TTC549 (cell line): ENCODE data around the gene TMC5.
"Not testable (repeated sequence)": the region's sequence is repeated elsewhere in the genome, so short reads cannot be mapped to it uniquely, and the experiment has no call there.

Experiments used
- FAIRE-seq: peaks from 2 replicates; lab custom pipeline; 2012; peaks lifted over from hg19 to GRCh38; lab: Jason Lieb, UNC

Gene TMC5

DNA sequence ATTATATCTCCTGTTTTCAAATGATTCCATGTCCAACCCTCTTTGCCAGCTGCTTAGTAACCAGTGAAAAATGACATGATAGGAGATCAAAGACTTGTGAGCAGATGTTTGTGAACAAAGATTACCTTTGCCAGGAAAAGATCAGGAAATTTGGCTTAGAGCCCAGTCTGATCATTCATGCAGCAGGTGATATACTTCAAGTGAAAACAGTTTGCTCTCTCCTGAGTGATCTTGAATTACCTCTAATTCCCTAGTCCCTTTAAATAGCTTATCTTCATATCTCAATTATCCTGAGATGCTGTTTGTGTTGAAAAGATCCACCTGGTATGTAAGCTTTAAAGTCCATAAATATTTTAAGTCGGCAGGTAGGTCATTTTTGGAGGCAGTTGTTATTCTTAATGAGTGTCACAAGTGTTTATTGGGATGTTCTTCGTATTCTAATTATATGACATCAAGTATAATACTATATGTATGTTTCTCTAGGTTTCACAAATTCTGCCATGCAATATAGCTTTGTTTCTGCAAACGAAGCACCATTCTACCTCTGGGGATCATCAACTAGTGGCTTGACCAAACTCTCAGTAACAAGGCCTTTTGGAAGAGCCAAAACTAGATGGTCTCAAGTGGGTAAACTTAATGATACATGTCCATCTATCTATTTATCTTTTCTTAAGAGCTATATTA lies 124.6 kb downstream of the TMC5 start:
- no peak for FAIRE-seq

DNA sequence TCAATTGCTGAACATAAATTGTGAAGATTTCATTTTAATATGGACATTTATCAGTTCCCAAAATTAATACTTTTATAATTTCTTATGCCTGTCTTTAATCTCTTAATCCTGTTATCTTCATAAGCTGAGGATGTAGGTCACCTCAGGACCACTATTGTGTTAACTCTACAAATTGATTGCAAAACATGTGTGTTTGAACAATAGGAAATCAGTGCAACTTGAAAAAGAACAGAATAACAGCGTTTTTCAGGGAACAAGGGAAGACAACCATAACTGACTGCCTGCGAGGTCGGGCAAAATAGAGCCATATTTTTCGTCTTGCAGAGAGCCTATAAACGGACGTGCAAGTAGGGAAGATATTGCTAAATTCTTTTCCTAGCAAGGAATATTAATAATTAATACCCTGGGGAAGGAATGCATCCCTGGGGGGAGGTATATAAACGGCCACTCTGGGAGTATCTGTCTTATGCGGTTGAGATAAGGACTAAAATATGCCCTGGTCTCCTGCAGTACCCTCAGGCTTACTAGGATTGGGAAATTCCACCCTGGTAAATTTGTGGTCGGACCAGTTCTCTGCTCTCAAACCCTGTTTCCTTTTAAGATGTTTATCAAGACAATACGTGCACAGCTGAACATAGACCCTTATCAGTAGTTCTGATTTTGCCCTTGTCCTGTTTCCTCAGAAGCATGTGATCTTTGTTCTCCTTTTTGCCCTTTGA lies 125.8 kb downstream of the TMC5 start:
- not testable (repeated sequence) for FAIRE-seq

DNA sequence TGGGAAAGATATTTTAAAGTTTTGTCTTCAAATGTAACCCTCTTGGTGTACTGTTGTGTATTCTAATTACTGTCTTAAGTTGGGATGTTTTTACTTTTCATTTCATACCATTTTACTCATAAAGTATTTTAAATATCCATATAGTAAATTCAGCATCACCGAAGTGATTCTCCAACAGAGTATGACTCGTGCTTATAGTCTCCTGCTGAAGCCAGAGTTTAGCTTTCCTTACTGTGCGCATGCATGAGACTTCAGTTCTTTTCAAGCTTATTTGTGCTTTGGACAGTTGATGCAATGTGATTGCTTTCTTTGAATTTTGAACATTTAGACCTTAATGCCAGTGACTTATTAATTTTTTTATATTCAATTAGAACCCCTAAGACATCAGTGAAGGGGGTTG lies 130.5 kb downstream of the TMC5 start:
- FAIRE-seq, result no peak
